Urinary bladder (tissue), 4 donors: ENCODE data around the gene SLC6A14. TPM values are rescaled to one million over a fixed set of nuclear protein-coding genes. Genes with fewer than 3 reads are reported as not detected.

ENCODE experiments used
- DNase-seq: peaks from one replicate; pipeline ENCODE4 v3.0.0-alpha.2; 2015; ENCODE audit errors: extremely low spot score
- H3K27ac ChIP-seq: one replicate; pipeline ENCODE4 v1.5.1; 2013; ENCODE audit warnings: low read depth, mild to moderate bottlenecking, moderate library complexity
- H3K36me3 ChIP-seq: one replicate; pipeline ENCODE4 v1.6.1; 2013; ENCODE audit warnings: mild to moderate bottlenecking, moderate library complexity; ENCODE audit not compliant: insufficient read depth
- H3K4me1 ChIP-seq: one replicate; pipeline ENCODE4 v1.6.1; 2013; ENCODE audit warnings: mild to moderate bottlenecking, moderate library complexity; ENCODE audit not compliant: insufficient read depth
- H3K4me3 ChIP-seq: one replicate; pipeline ENCODE4 v1.5.1; 2013; ENCODE audit warnings: low read depth, low read length
- polyA plus RNA-seq: library from polyadenylated mRNA; stranded (reverse); fragments of 200-250 nt; gene quantifications from one replicate; pipeline ENCODE4 v1.2.3, GENCODE V29; 2013
- small RNA-seq: library from RNA; depleted of rRNA; stranded (forward); fragments of <200 nt; gene quantifications from one replicate; pipeline ENCODE3, GENCODE V24; 2014
- total RNA-seq: library from RNA; depleted of rRNA; stranded (reverse); fragments of >200 nt; gene quantifications from one replicate; pipeline ENCODE4 v1.2.3, GENCODE V29; 2014
- donor health status: healthy with polysubstance abuse.
- donor health status: healthy.

The SLC6A14 gene
- total and polyA plus RNA-seq, 2 donors = 0.03 to 0.58 TPM

DNA sequence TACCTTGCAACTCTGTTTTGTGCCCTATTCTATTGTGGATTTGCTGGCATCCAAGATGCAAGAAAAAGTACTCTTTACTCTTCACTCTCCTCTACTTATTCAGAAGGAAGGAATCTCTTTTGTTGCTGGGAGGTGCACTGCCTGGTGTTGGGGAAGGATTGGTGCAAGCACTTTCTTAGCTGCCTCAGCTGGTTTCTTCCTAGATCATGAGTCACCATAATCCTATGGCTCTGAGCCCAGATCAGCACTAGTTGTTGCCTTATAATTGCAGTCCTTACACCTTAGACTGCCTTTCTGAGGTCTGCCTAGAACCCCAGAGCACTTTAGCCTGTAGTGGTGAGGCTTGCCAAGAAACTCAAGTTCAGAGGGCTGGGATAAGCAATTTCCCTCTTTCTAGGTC, 63.4 kb downstream of the SLC6A14 start:
- Histone ChIP-seq H3K27ac (no peak overlapping the region), H3K4me1 (no peaks in the 10 kb centered on the region), H3K4me3 (no peak overlapping the region), H3K36me3 (no peaks in the 10 kb centered on the region)
- no peak for DNase-seq

Small RNA genes within 50 kb of the gene (small RNA-seq; reads per million reads assigned to genes)
- gene RNU6-154P = not detected

Other genes with a start within 250 kb of the SLC6A14 start
- not detected for gene CT83, start 26.4 kb downstream of the SLC6A14 start, total RNA-seq
- not detected for gene CT83, start 26.4 kb downstream of the SLC6A14 start, polyA plus RNA-seq